MCF 10A (cell line): Measurements from ENCODE around the gene LAMP1. TPM values are rescaled to one million over a fixed set of nuclear protein-coding genes. Genes with fewer than 3 reads are reported as not detected.
"Not testable (repeated sequence)": the region's sequence is repeated elsewhere in the genome, so short reads cannot be mapped to it uniquely, and the experiment has no call there.

Experiments
- BruUV-seq: library from RNA; stranded (reverse); fragments of 400-500 nt; replicated peaks from 2 replicates; lab custom pipeline; 2021; lab: Mats Ljungman, UMichigan
- CTCF ChIA-PET: fragments of 300-600 bp; sonication (Branson Sonifier 250); formaldehyde crosslinking; extraction: SDS; loops from one replicate; lab custom pipeline; 2021; ENCODE audit warnings: antibody characterized with exemption, inconsistent platforms; lab: Yijun Ruan, JAX
- POLR2A ChIA-PET: fragments of 300-600, 350-650 bp; sonication (Branson Sonifier 250); formaldehyde crosslinking; extraction: SDS; loops from one replicate; lab custom pipeline; 2020; ENCODE audit warnings: antibody characterized with exemption, inconsistent platforms; lab: Yijun Ruan, JAX
- DNase-seq: peaks from one replicate; pipeline ENCODE4 v3.0.0-alpha.2; 2018; ENCODE audit not compliant: unreplicated experiment
- H3K27ac Mint-ChIP-seq: one replicate; pipeline ENCODE4 v1.8.0; 2022; ENCODE audit warnings: mild to moderate bottlenecking, low read depth, mixed read lengths; ENCODE audit not compliant: unreplicated experiment
- H3K27me3 Mint-ChIP-seq: one replicate; pipeline ENCODE4 v1.8.0; 2022; ENCODE audit warnings: mixed read lengths; ENCODE audit not compliant: insufficient read depth, unreplicated experiment
- H3K36me3 Mint-ChIP-seq: one replicate; pipeline ENCODE4 v1.8.0; 2022; ENCODE audit warnings: mild to moderate bottlenecking, moderate library complexity, mixed read lengths; ENCODE audit not compliant: insufficient read depth, unreplicated experiment
- H3K4me1 Mint-ChIP-seq: one replicate; pipeline ENCODE4 v1.8.0; 2022; ENCODE audit warnings: mixed read lengths; ENCODE audit not compliant: insufficient read depth, unreplicated experiment
- H3K4me3 Mint-ChIP-seq: one replicate; pipeline ENCODE4 v1.8.0; 2022; ENCODE audit warnings: mild to moderate bottlenecking, moderate library complexity, mixed read lengths; ENCODE audit not compliant: unreplicated experiment
- H3K9me3 Mint-ChIP-seq: one replicate; pipeline ENCODE4 v1.8.0; 2022; ENCODE audit warnings: mixed read lengths; ENCODE audit not compliant: unreplicated experiment
- intact Hi-C: fragments of 100-400 bp; cut with micrococcal nuclease; formaldehyde crosslinking; loops from 2 replicates; pipeline ENCODE4 v1.14.1; 2022
- total RNA-seq: library from RNA; stranded (reverse); gene quantifications from 2 replicates; pipeline ENCODE4 v1.2.3, GENCODE V29; 2022
- TF ChIP-seq, protein P1 (sequence below): fragments of 200-600 bp; IDR thresholded peaks from one replicate; pipeline ENCODE4 v1.8.0; 2022; ENCODE audit warnings: antibody characterized with exemption, mild to moderate bottlenecking; ENCODE audit not compliant: unreplicated experiment

Gene LAMP1
- total RNA-seq, 1 experiment from 2014 or later = 150 TPM

GRCh38 chr13:113307491-113307890 is 10.5 kb downstream of the LAMP1 start:
- ChIA-PET POLR2A (interaction anchor here (1.0 to 2.8 kb wide), 2 partner anchors 9 to 10 kb away, joined by 3 to 9 read pairs; partner anchors contain the start of gene LAMP1), CTCF (no interaction called here)
- intact Hi-C loops = no loop called here
- TF ChIP-seq, protein P1, sequence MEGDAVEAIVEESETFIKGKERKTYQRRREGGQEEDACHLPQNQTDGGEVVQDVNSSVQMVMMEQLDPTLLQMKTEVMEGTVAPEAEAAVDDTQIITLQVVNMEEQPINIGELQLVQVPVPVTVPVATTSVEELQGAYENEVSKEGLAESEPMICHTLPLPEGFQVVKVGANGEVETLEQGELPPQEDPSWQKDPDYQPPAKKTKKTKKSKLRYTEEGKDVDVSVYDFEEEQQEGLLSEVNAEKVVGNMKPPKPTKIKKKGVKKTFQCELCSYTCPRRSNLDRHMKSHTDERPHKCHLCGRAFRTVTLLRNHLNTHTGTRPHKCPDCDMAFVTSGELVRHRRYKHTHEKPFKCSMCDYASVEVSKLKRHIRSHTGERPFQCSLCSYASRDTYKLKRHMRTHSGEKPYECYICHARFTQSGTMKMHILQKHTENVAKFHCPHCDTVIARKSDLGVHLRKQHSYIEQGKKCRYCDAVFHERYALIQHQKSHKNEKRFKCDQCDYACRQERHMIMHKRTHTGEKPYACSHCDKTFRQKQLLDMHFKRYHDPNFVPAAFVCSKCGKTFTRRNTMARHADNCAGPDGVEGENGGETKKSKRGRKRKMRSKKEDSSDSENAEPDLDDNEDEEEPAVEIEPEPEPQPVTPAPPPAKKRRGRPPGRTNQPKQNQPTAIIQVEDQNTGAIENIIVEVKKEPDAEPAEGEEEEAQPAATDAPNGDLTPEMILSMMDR = no peak
- H3K27ac Mint-ChIP-seq = no peak overlapping the region
- H3K4me3 Mint-ChIP-seq = no peak overlapping the region
- H3K36me3 Mint-ChIP-seq = peaks cover 41% of the 10 kb centered on the region
- H3K4me1 Mint-ChIP-seq = peaks cover 11% of the 10 kb centered on the region
- H3K9me3 Mint-ChIP-seq = no peaks in the 10 kb centered on the region
- no peaks in the 10 kb centered on the region for H3K27me3 Mint-ChIP-seq
- no TSS peak for BruUV-seq
- no peak for DNase-seq

- no peaks in the 10 kb centered on the region for H3K27me3 Mint-ChIP-seq
- no peak overlapping the region for H3K27ac Mint-ChIP-seq
- DNase-seq = no peak
- H3K9me3 Mint-ChIP-seq = no peaks in the 10 kb centered on the region
- TF ChIP-seq, protein P1 = no peak
- no TSS peak for BruUV-seq
- POLR2A ChIA-PET = interaction anchor here (0.7 to 1.2 kb wide), 2 partner anchors 54 to 247 kb away, joined by 3 read pairs; partner anchors contain the start of gene GRTP1
- intact Hi-C loops = no loop called here
- H3K36me3 Mint-ChIP-seq = peaks cover 39% of the 10 kb centered on the region
- H3K4me1 Mint-ChIP-seq = peaks cover 11% of the 10 kb centered on the region
- no peak overlapping the region for H3K4me3 Mint-ChIP-seq
- CTCF ChIA-PET = interaction anchor here (0.6 to 0.8 kb wide), 2 partner anchors 15 to 139 kb away, joined by 3 read pairs; no protein-coding TSS in a partner anchor
Measured at GRCh38 chr13:113309473-113309872, 12.4 kb downstream of the LAMP1 start.

DNA sequence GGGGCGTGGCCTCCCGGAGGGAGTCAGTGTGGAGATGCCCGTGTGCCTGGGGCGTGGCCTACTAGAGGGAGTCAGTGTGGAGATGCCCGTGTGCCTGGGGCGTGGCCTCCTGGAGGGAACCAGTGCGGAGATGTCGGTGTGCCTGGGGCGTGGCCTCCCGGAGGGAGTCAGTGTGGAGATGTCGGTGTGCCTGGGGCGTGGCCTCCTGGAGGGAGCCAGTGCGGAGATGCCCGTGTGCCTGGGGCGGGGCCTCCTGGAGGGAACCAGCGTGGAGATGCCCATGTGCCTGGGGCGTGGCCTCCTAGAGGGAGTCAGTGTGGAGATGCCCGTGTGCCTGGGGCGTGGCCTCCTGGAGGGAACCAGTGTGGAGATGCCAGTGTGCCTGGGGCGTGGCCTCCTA is 17.1 kb downstream of the LAMP1 start:
- CTCF ChIA-PET, H3K27me3 Mint-ChIP-seq, H3K4me1 Mint-ChIP-seq, POLR2A ChIA-PET, H3K9me3 Mint-ChIP-seq, intact Hi-C loops, H3K27ac Mint-ChIP-seq, H3K4me3 Mint-ChIP-seq, DNase-seq, BruUV-seq: not testable (repeated sequence)
- H3K36me3 Mint-ChIP-seq = peaks cover 64% of the 10 kb centered on the region

- intact Hi-C loops, CTCF ChIA-PET, H3K9me3 Mint-ChIP-seq, H3K27ac Mint-ChIP-seq, BruUV-seq, POLR2A ChIA-PET, H3K4me3 Mint-ChIP-seq, H3K27me3 Mint-ChIP-seq, H3K4me1 Mint-ChIP-seq: not testable (repeated sequence)
- H3K36me3 Mint-ChIP-seq = peaks cover 63% of the 10 kb centered on the region
- peak; percentile 29 for DNase-seq
Measured at GRCh38 chr13:113314895-113315470, 17.9 kb downstream of the LAMP1 start.

DNA sequence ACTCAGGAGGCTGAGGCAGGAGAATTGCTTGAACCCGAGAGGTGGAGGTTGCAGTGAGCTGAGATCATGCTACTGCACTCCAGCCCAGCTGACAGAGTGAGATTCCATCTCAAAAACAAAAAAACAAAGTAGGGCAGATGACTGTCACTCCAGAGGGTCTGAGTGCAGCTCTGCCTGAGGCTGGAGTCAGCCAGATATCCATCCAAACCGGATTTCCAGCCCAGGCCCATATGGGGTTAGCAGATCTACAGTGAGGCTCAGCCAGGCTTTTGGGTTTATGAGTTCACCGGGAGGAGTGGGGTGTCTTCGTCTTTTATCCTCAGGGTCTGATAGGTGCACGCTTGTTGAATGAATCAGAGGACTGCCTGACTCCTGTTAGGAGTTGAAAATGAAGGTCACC is 19.0 kb downstream of the LAMP1 start:
- H3K36me3 Mint-ChIP-seq = peaks cover 57% of the 10 kb centered on the region
- intact Hi-C loops = no loop called here
- TF ChIP-seq, protein P1 = no peak
- CTCF ChIA-PET = interaction anchor here (0.6 to 1.2 kb wide), 3 partner anchors 18 to 79 kb away, joined by 3 to 4 read pairs (median 3); no protein-coding TSS in a partner anchor
- no peak overlapping the region for H3K4me3 Mint-ChIP-seq
- peaks cover 5% of the 10 kb centered on the region for H3K4me1 Mint-ChIP-seq
- DNase-seq = no peak
- POLR2A ChIA-PET = no interaction called here
- no TSS peak for BruUV-seq
- H3K27me3 Mint-ChIP-seq = no peaks in the 10 kb centered on the region
- H3K9me3 Mint-ChIP-seq = no peaks in the 10 kb centered on the region
- no peak overlapping the region for H3K27ac Mint-ChIP-seq
